MM.1S (cell line): ENCODE results near the gene COPG2.

ENCODE experiments used
- DNase-seq: peaks from one replicate; pipeline ENCODE4 v3.0.0-alpha.2; 2015
- H2AFZ ChIP-seq: fragments of 300-600 bp; sonication (generic); 2 replicates; pipeline ENCODE4 v1.6.0; 2016; ENCODE audit warnings: antibody characterized with exemption, low read length
- H3F3A ChIP-seq: fragments of 300-600 bp; sonication (generic); 2 replicates; pipeline ENCODE4 v1.6.1; 2016; ENCODE audit warnings: mild to moderate bottlenecking, antibody characterized with exemption, low read length, moderate library complexity, mixed read lengths; ENCODE audit not compliant: insufficient read depth
- H3K27ac ChIP-seq: fragments of 300-600 bp; sonication (generic); 2 replicates; pipeline ENCODE4 v1.5.1; 2016; ENCODE audit warnings: mild to moderate bottlenecking, low read length
- H3K27me3 ChIP-seq: fragments of 300-600 bp; sonication (generic); replicated peaks from 2 replicates; pipeline ENCODE4 v1.6.0; 2016; ENCODE audit warnings: low read length; ENCODE audit not compliant: insufficient read depth
- H3K36me3 ChIP-seq: fragments of 300-600 bp; sonication (generic); replicated peaks from 2 replicates; pipeline ENCODE4 v1.6.1; 2016; ENCODE audit warnings: mild to moderate bottlenecking, low read length, mixed read lengths; ENCODE audit not compliant: insufficient read depth
- H3K4me1 ChIP-seq: fragments of 300-600 bp; sonication (generic); 2 replicates; pipeline ENCODE4 v1.6.1; 2016; ENCODE audit warnings: low read length, mixed read lengths
- H3K4me2 ChIP-seq: fragments of 300-600 bp; sonication (generic); 2 replicates; pipeline ENCODE4 v1.6.0; 2016; ENCODE audit warnings: low read depth, low read length
- H3K4me3 ChIP-seq: fragments of 300-600 bp; sonication (generic); 2 replicates; pipeline ENCODE4 v1.5.1; 2016; ENCODE audit warnings: low read length, mixed read lengths
- H3K79me2 ChIP-seq: fragments of 300-600 bp; sonication (generic); 2 replicates; pipeline ENCODE4 v1.6.1; 2016; ENCODE audit warnings: mixed run types, low read length, mixed read lengths
- H3K9ac ChIP-seq: fragments of 300-600 bp; sonication (generic); 2 replicates; pipeline ENCODE4 v1.6.1; 2016; ENCODE audit warnings: low read length, mixed read lengths
- H3K9me2 ChIP-seq: fragments of 300-600 bp; sonication (generic); replicated peaks from 2 replicates; pipeline ENCODE4 v1.6.1; 2016; ENCODE audit warnings: mild to moderate bottlenecking, low read length, mixed read lengths; ENCODE audit not compliant: insufficient read depth
- H3K9me3 ChIP-seq: fragments of 300-600 bp; sonication (generic); replicated peaks from 2 replicates; pipeline ENCODE4 v1.6.1; 2016; ENCODE audit warnings: mild to moderate bottlenecking, low read length, mixed read lengths; ENCODE audit not compliant: insufficient read depth
- H4K20me1 ChIP-seq: fragments of 300-600 bp; sonication (generic); 2 replicates; pipeline ENCODE4 v1.6.1; 2016; ENCODE audit warnings: mild to moderate bottlenecking, low read length, moderate library complexity, mixed read lengths; ENCODE audit not compliant: insufficient read depth
- EZH2 ChIP-seq: fragments of 300-600 bp; sonication (generic); optimal IDR thresholded peaks from 2 replicates; pipeline ENCODE3; 2017; ENCODE audit warnings: low read depth, mild to moderate bottlenecking, antibody characterized with exemption, low read length, mixed read lengths
- EZH2phosphoT487 ChIP-seq: fragments of 300-600 bp; sonication (generic); IDR thresholded peaks from 2 replicates; pipeline ENCODE4 v1.6.1; 2018; ENCODE audit warnings: antibody characterized with exemption, low read length
- TF ChIP-seq, protein P1 (sequence below): fragments of 300-600 bp; sonication (generic); IDR thresholded peaks from 2 replicates; pipeline ENCODE4 v1.5.1; 2016; ENCODE audit warnings: antibody characterized with exemption, low read length, mixed read lengths

Gene COPG2

DNA sequence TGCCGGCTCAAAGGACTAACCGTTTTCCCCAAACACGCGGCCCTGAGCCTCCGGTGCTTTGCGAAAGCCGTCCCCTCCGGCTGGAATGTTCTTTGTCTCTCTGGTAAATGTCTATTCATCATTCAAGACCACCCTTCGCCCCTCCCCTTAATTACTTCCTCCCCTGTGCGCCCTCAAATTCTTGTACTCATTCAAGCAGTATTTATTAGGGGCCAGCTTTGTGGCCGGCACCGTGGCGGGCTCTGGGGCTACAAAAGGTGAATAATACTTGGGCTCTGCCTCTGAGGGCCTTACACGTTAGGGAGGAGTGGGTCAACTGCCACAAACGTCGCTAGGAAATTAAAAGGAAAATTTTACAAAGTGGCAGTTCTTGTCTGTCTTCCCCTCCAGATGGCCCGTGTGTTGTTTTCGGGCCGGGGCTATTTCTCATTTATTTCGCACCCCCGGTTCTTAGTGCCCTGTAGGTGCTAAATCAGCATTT, 178.2 kb downstream of the COPG2 start:
- Histone ChIP-seq H3K9ac (no peak overlapping the region), H3K79me2 (no peaks in the 10 kb centered on the region), H3K27me3 (peaks cover 11% of the 10 kb centered on the region), H3K36me3 (no peaks in the 10 kb centered on the region), H3K4me2 (peak overlapping the region; percentile 71; the same call in 1 of the 2 replicates), H3K4me1 (peaks cover 5% of the 10 kb centered on the region), H2AFZ (no peak overlapping the region), H3K27ac (no peak overlapping the region), H3K9me3 (0 out of 2 replicates have a peak, but pooled peaks cover 6% of the 10 kb centered on the region), H4K20me1 (no peaks in the 10 kb centered on the region), H3F3A (0 out of 2 replicates have a peak, but pooled peaks cover 5% of the 10 kb centered on the region), H3K9me2 (no peaks in the 10 kb centered on the region), H3K4me3 (0 out of 2 replicates have a peak overlapping the region, but pooled peaks have one; percentile 39)
- TF ChIP-seq EZH2 (no peak), EZH2phosphoT487 (no peak)
- TF ChIP-seq, protein P1, sequence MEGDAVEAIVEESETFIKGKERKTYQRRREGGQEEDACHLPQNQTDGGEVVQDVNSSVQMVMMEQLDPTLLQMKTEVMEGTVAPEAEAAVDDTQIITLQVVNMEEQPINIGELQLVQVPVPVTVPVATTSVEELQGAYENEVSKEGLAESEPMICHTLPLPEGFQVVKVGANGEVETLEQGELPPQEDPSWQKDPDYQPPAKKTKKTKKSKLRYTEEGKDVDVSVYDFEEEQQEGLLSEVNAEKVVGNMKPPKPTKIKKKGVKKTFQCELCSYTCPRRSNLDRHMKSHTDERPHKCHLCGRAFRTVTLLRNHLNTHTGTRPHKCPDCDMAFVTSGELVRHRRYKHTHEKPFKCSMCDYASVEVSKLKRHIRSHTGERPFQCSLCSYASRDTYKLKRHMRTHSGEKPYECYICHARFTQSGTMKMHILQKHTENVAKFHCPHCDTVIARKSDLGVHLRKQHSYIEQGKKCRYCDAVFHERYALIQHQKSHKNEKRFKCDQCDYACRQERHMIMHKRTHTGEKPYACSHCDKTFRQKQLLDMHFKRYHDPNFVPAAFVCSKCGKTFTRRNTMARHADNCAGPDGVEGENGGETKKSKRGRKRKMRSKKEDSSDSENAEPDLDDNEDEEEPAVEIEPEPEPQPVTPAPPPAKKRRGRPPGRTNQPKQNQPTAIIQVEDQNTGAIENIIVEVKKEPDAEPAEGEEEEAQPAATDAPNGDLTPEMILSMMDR, result no peak
- no peak for DNase-seq

DNA sequence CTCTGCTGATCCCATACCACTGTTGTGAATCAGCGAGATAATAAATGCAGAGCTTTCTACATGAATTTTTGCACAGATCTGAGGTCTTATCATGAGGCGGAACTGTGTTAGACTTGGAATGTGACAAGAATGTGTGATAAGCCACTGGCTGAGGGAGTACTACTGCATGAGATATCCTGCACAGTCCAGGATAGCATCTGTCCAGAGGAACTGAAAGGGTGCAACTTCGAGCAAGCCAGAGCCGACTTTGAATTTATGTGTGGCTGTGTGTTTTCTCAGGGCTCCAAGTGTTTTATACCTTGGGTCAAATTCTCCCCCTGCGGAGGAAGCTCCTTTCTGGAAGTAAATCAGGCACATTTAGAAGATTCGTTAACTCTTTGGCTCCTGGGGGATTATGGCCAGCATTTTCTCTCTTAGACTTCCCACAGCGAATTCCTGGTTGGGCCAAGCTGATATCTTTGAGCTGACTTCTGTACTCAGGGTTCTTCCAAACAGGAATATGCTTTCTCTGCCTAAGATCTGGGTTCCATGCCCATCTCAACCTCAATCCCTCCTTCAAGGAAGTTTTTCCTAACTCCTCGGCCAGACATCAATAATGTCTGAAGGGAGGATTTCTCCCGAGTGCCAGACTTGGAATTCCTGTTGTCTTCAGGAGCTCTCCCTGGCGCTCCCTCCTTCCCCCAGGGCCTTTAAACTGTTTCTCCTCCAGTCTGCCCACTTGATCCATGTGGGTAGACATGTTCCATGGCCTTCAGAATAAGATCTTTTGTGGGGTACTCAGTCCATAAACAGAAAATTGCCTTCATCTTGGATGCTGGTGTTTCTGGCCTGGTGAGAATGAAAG, 179.2 kb downstream of the COPG2 start:
- Histone ChIP-seq H3K4me3 (no peak overlapping the region), H3K4me1 (peaks cover 5% of the 10 kb centered on the region), H3K27ac (no peak overlapping the region), H3K36me3 (no peaks in the 10 kb centered on the region), H3K9me3 (0 out of 2 replicates have a peak, but pooled peaks cover 6% of the 10 kb centered on the region), H3F3A (0 out of 2 replicates have a peak, but pooled peaks cover 5% of the 10 kb centered on the region), H3K4me2 (no peak overlapping the region), H4K20me1 (no peaks in the 10 kb centered on the region), H3K9ac (no peak overlapping the region), H3K9me2 (no peaks in the 10 kb centered on the region), H3K79me2 (no peaks in the 10 kb centered on the region), H3K27me3 (peaks cover 11% of the 10 kb centered on the region), H2AFZ (no peak overlapping the region)
- no peak for DNase-seq
- TF ChIP-seq, protein P1, result no peak

DNA sequence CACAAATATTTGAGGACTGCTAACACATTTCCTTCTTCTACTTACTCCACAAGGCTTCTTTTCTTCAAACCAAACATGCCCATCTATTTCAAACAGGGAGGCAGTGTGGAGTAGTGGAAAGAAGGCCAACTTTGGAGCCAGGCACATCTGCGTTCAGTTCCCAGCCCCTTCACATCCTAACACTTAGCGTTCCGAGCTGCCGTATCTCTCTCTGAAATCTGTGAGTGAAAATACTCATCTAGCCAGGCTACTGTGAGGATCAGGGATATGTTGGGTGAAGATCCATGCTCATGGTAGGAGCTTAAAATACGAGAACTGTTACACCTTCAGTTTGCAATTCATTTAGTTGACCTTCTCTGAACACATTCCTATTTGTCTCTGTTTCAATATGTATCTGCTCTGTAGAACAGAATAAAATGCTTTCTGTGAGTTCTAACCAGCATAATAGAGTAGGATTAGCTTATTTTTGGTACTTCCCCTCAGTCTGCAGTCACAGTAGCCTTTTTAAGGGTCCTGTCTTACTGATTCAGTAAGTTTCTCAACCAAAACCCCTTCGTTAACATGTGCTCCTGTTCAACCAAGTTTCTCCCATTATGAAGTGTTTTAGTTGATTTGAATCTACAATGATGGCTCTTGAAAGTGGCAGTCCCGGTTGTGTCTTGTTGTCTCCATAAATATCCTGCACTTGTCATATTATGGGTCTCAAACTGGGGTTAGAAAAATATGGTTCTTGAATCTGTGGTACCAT, 180.0 kb downstream of the COPG2 start:
- no peak for DNase-seq
- Histone ChIP-seq H3K9me2 (no peaks in the 10 kb centered on the region), H3K27me3 (peaks cover 11% of the 10 kb centered on the region), H3K79me2 (no peaks in the 10 kb centered on the region), H2AFZ (no peak overlapping the region), H3K4me1 (peaks cover 5% of the 10 kb centered on the region), H3K9me3 (0 out of 2 replicates have a peak, but pooled peaks cover 6% of the 10 kb centered on the region), H3K9ac (no peak overlapping the region), H3F3A (0 out of 2 replicates have a peak, but pooled peaks cover 5% of the 10 kb centered on the region), H3K4me3 (no peak overlapping the region), H3K36me3 (no peaks in the 10 kb centered on the region), H3K27ac (no peak overlapping the region), H3K4me2 (no peak overlapping the region), H4K20me1 (no peaks in the 10 kb centered on the region)
- TF ChIP-seq, protein P1, result no peak
- no peak for TF ChIP-seq EZH2
